ENCODE measurements around the gene SCGB1D4.
"Not testable (repeated sequence)": the region's sequence is repeated elsewhere in the genome, so short reads cannot be mapped to it uniquely, and the experiment has no call there.

The SCGB1D4 gene

DNA sequence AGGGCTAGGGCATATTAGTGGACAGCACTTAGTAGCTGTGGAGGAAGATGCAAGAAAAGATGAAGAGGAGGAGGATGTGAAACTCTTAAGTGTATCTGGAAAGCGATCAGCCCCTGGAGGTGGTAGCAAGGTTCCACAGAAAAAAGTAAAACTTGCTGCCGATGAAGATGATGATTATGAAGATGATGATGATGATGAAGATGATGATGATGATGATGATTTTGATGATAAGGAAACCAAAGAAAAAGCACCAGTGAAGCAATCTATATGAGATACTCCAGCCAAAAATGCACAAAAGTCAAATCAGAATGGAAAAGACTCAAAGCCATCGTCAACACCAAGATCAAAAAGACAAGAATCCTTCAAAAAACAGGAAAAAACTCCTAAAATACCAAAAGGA lies 32.4 kb upstream of the SCGB1D4 start:
- H3K4me1 ChIP-seq (ENCODE audit: control insufficient read depth in 2 of 2, insufficient read depth in 2 of 2, low read length in 2 of 2); H3K9me3 ChIP-seq (ENCODE audit: control insufficient read depth in 2 of 2, low read length in 2 of 2); H3K9ac ChIP-seq (ENCODE audit: low read depth in 1 of 2, low read length in 2 of 2); H3K27ac ChIP-seq (ENCODE audit: low read depth in 2 of 2, low read length in 2 of 2); H3K27me3 ChIP-seq (ENCODE audit: control insufficient read depth in 2 of 2, insufficient read depth in 2 of 2, low read length in 2 of 2); H3K4me3 ChIP-seq (ENCODE audit: low read length in 2 of 2); H3K36me3 ChIP-seq (ENCODE audit: control insufficient read depth in 2 of 2, insufficient read depth in 2 of 2, low read length in 2 of 2): not testable (repeated sequence)

DNA sequence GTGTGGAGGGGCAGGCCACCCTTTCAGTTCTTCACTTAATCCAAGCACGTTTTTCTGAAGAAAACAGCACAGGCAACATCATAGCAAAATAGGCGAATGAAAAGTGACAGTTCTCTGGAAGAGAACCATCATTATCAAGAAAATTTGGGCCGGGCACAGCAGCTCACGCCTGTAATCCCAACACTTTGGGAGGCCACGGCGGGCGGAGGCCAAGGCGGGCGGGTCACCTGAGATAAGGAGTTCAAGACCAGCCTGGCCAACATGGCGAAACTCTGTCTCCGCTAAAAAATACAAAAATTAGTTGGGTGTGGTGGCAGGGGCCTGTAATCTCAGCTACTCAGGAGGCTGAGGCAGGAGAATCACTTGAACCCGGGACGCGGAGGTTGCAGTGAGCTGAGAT lies 28.7 kb upstream of the SCGB1D4 start:
- not testable (repeated sequence) for H3K9ac ChIP-seq (ENCODE audit: low read depth in 1 of 2, low read length in 2 of 2); H3K36me3 ChIP-seq (ENCODE audit: control insufficient read depth in 2 of 2, insufficient read depth in 2 of 2, low read length in 2 of 2); H3K27me3 ChIP-seq (ENCODE audit: control insufficient read depth in 2 of 2, insufficient read depth in 2 of 2, low read length in 2 of 2); H3K4me3 ChIP-seq (ENCODE audit: low read length in 2 of 2); H3K9me3 ChIP-seq (ENCODE audit: control insufficient read depth in 2 of 2, low read length in 2 of 2); H3K4me1 ChIP-seq (ENCODE audit: control insufficient read depth in 2 of 2, insufficient read depth in 2 of 2, low read length in 2 of 2)
- peak overlapping the region in 1 of 2 donors; percentile 47 for H3K27ac ChIP-seq (ENCODE audit: low read depth in 2 of 2, low read length in 2 of 2)

DNA sequence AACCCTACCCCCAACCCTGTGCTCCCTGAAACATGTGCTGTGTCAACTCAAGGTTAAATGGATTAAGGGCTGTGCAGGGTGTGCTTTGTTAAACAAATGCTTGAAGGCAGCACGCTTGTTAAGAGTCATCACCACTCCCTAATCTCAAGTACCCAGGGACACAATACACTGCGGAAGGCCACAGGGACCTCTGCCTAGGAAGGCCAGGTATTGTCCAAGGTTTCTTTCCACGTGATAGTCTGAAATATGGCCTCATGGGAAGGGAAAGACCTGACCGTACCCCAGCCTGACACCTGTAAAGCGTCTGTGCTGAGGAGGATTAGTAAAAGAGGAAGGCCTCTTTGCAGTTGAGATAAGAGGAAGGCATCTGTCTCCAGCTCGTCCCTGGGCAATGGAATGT lies 27.8 kb upstream of the SCGB1D4 start:
- H3K36me3 ChIP-seq (ENCODE audit: control insufficient read depth in 2 of 2, insufficient read depth in 2 of 2, low read length in 2 of 2); H3K9me3 ChIP-seq (ENCODE audit: control insufficient read depth in 2 of 2, low read length in 2 of 2); H3K4me3 ChIP-seq (ENCODE audit: low read length in 2 of 2); H3K4me1 ChIP-seq (ENCODE audit: control insufficient read depth in 2 of 2, insufficient read depth in 2 of 2, low read length in 2 of 2); H3K27me3 ChIP-seq (ENCODE audit: control insufficient read depth in 2 of 2, insufficient read depth in 2 of 2, low read length in 2 of 2); H3K9ac ChIP-seq (ENCODE audit: low read depth in 1 of 2, low read length in 2 of 2): not testable (repeated sequence)
- peak overlapping the region in 1 of 2 donors; percentile 47 for H3K27ac ChIP-seq (ENCODE audit: low read depth in 2 of 2, low read length in 2 of 2)

DNA sequence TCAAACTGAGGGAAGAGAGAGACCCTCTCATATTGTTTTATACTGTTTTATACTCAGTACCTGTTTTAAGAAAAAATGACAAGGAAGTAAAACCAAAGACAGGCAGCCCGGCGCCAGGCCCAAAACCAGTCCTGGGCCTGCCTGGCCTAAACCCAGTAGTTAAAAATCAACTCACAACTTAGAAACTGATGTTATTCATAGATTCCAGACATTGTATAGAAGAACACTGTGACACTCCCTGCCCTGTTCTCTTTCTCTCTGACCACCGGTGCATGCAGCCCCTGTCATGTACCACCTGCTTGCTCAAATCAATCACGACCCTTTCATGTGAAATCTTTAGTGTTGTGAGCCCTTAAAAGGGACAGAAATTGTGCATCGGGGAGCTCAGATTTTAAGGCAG lies 26.9 kb upstream of the SCGB1D4 start:
- H3K36me3 ChIP-seq (ENCODE audit: control insufficient read depth in 2 of 2, insufficient read depth in 2 of 2, low read length in 2 of 2); H3K9me3 ChIP-seq (ENCODE audit: control insufficient read depth in 2 of 2, low read length in 2 of 2); H3K4me1 ChIP-seq (ENCODE audit: control insufficient read depth in 2 of 2, insufficient read depth in 2 of 2, low read length in 2 of 2); H3K27me3 ChIP-seq (ENCODE audit: control insufficient read depth in 2 of 2, insufficient read depth in 2 of 2, low read length in 2 of 2); H3K9ac ChIP-seq (ENCODE audit: low read depth in 1 of 2, low read length in 2 of 2); H3K4me3 ChIP-seq (ENCODE audit: low read length in 2 of 2): not testable (repeated sequence)
- H3K27ac ChIP-seq (ENCODE audit: low read depth in 2 of 2, low read length in 2 of 2) = peak overlapping the region in 1 of 2 donors; percentile 32

DNA sequence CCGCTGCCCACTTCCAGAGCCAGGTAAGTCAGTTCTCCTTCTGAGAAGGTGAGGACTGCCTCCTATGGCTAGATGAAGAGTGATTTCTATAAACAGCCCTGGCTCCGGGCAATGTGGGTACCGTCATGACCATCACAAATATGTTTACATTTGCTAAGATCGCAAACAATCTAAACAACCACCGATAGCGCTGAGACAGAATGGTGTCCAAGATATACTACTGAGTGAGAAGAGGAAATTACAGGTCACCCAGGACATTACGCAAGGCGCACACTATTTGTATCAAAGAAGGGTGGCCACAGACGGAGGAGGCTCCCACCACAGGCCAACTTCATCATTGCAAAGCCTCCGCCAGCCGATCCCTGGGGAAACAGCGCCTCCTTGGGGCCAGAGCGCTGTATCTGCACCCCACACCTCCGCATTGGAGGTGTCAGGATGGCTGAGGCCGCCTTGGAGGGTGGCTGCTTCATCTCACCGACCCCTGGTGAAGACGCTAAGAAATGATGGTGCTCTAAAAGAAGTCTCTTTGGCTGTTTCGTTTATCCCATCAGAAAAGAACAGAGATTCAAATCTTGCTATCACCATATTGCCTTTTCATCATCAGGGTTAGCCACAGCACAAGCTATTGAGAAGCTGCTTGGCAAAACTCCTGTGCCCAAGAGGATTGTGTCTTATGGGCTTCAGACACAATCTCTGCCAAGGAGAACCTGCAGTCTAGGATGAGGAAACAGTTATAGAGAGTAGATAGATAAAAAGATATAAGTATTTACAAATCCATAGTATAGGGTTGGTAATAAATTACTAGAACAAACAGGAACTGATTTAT lies 26.1 kb upstream of the SCGB1D4 start:
- no peak overlapping the region for H3K27ac ChIP-seq (ENCODE audit: low read depth in 2 of 2, low read length in 2 of 2)
- no peaks in the 10 kb centered on the region for H3K36me3 ChIP-seq (ENCODE audit: control insufficient read depth in 2 of 2, insufficient read depth in 2 of 2, low read length in 2 of 2)
- no peak overlapping the region for H3K4me3 ChIP-seq (ENCODE audit: low read length in 2 of 2)
- H3K9me3 ChIP-seq (ENCODE audit: control insufficient read depth in 2 of 2, low read length in 2 of 2) = no peaks in the 10 kb centered on the region
- H3K9ac ChIP-seq (ENCODE audit: low read depth in 1 of 2, low read length in 2 of 2) = no peak overlapping the region
- H3K27me3 ChIP-seq (ENCODE audit: control insufficient read depth in 2 of 2, insufficient read depth in 2 of 2, low read length in 2 of 2) = peaks cover 0 to 5% of the 10 kb centered on the region in 2 donors
- peaks cover 0 to 6% of the 10 kb centered on the region in 2 donors for H3K4me1 ChIP-seq (ENCODE audit: control insufficient read depth in 2 of 2, insufficient read depth in 2 of 2, low read length in 2 of 2)

DNA sequence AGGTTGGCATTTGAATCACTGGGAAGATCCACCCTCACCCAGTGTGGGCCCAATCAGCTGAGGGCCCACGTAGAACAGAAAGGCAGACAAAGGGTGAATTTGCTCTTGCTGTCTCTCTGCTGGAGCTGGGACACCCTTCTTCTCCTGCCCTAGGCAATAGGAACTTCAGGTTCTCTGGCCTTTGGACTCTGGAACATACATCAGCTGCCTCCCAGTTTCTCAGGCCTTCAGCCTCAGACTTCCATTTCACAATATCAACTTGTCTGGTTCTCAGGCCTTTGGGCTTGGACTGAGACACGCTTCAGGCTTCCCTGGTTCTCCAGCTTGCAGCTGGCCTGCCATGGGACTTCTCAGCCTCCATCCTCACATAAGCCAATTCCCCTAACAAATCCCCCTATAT lies 23.6 kb upstream of the SCGB1D4 start:
- Histone ChIP-seq H3K27ac (ENCODE audit: low read depth in 2 of 2, low read length in 2 of 2) (no peak overlapping the region), H3K4me3 (ENCODE audit: low read length in 2 of 2) (no peak overlapping the region), H3K4me1 (ENCODE audit: control insufficient read depth in 2 of 2, insufficient read depth in 2 of 2, low read length in 2 of 2) (peaks cover 0 to 6% of the 10 kb centered on the region in 2 donors), H3K9me3 (ENCODE audit: control insufficient read depth in 2 of 2, low read length in 2 of 2) (no peaks in the 10 kb centered on the region), H3K36me3 (ENCODE audit: control insufficient read depth in 2 of 2, insufficient read depth in 2 of 2, low read length in 2 of 2) (no peaks in the 10 kb centered on the region), H3K9ac (ENCODE audit: low read depth in 1 of 2, low read length in 2 of 2) (no peak overlapping the region), H3K27me3 (ENCODE audit: control insufficient read depth in 2 of 2, insufficient read depth in 2 of 2, low read length in 2 of 2) (peaks cover 0 to 7% of the 10 kb centered on the region in 2 donors)

DNA sequence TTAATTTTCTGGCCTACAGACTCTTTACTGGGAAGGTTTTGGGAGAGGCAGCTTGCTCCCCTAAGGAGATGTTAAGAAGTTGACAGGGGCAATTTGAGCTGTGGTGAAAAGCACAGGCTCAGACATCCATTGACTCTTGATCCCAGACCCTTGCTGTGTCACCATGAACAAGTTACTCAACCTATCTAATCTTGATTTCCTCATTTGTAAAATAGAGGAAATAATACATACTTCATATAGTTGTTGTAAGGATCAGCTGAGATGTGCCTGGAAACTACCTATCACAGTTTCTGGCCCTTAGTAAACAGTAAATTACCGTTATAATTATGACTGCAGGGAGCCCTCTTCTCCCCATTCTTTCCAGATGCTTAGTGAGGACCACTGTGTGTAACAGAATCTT lies 16.6 kb upstream of the SCGB1D4 start:
- Histone ChIP-seq H3K9me3 (ENCODE audit: control insufficient read depth in 2 of 2, low read length in 2 of 2) (no peaks in the 10 kb centered on the region), H3K4me3 (ENCODE audit: low read length in 2 of 2) (no peak overlapping the region), H3K27ac (ENCODE audit: low read depth in 2 of 2, low read length in 2 of 2) (no peak overlapping the region), H3K9ac (ENCODE audit: low read depth in 1 of 2, low read length in 2 of 2) (no peak overlapping the region), H3K27me3 (ENCODE audit: control insufficient read depth in 2 of 2, insufficient read depth in 2 of 2, low read length in 2 of 2) (peaks cover 0 to 4% of the 10 kb centered on the region in 2 donors), H3K36me3 (ENCODE audit: control insufficient read depth in 2 of 2, insufficient read depth in 2 of 2, low read length in 2 of 2) (no peaks in the 10 kb centered on the region), H3K4me1 (ENCODE audit: control insufficient read depth in 2 of 2, insufficient read depth in 2 of 2, low read length in 2 of 2) (no peaks in the 10 kb centered on the region)

DNA sequence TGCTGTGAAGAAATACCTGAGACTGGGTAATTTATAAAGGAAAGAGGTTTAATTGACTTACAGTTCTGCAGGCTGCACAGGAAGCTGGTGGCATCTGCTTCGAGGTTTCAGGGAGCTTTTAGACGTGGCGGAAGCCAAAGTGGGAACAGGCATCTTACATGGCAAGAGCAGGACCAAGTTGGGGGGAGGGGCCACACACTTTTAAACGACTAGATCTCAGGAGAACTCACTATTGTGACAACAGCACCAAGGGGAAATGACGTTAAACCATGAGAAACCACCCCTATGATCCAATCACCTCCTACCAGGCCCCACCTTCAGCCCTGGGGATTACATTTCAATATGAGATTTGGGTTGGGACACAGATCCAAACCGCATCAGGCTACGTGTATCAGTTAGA lies 11.1 kb upstream of the SCGB1D4 start:
- H3K4me3 ChIP-seq (ENCODE audit: low read length in 2 of 2) = no peak overlapping the region
- no peak overlapping the region for H3K9ac ChIP-seq (ENCODE audit: low read depth in 1 of 2, low read length in 2 of 2)
- H3K27me3 ChIP-seq (ENCODE audit: control insufficient read depth in 2 of 2, insufficient read depth in 2 of 2, low read length in 2 of 2) = peaks cover 0 to 2% of the 10 kb centered on the region in 2 donors
- H3K27ac ChIP-seq (ENCODE audit: low read depth in 2 of 2, low read length in 2 of 2) = no peak overlapping the region
- no peaks in the 10 kb centered on the region for H3K9me3 ChIP-seq (ENCODE audit: control insufficient read depth in 2 of 2, low read length in 2 of 2)
- no peaks in the 10 kb centered on the region for H3K4me1 ChIP-seq (ENCODE audit: control insufficient read depth in 2 of 2, insufficient read depth in 2 of 2, low read length in 2 of 2)
- no peaks in the 10 kb centered on the region for H3K36me3 ChIP-seq (ENCODE audit: control insufficient read depth in 2 of 2, insufficient read depth in 2 of 2, low read length in 2 of 2)

DNA sequence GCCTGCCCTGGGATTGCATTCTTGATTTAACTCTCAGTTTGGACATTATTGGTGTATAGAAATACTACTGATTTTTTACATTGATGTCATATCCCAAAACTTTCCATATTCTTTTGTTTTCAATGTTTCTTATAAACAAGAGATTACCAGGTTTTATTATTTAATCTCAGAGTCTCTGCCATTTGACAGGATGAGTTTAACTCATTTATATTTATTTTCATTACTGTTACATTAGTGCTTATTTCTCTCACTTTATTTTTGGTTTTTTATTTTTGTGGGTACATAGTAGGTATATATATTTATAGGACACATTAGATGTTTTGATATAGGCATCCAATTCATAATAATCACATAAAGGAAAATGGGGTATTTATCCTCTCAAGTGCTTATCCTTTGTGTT lies 9.1 kb upstream of the SCGB1D4 start:
- Histone ChIP-seq H3K9me3 (ENCODE audit: control insufficient read depth in 2 of 2, low read length in 2 of 2) (no peaks in the 10 kb centered on the region), H3K4me1 (ENCODE audit: control insufficient read depth in 2 of 2, insufficient read depth in 2 of 2, low read length in 2 of 2) (no peaks in the 10 kb centered on the region), H3K36me3 (ENCODE audit: control insufficient read depth in 2 of 2, insufficient read depth in 2 of 2, low read length in 2 of 2) (no peaks in the 10 kb centered on the region), H3K9ac (ENCODE audit: low read depth in 1 of 2, low read length in 2 of 2) (no peak overlapping the region), H3K4me3 (ENCODE audit: low read length in 2 of 2) (no peak overlapping the region), H3K27me3 (ENCODE audit: control insufficient read depth in 2 of 2, insufficient read depth in 2 of 2, low read length in 2 of 2) (no peaks in the 10 kb centered on the region), H3K27ac (ENCODE audit: low read depth in 2 of 2, low read length in 2 of 2) (no peak overlapping the region)

DNA sequence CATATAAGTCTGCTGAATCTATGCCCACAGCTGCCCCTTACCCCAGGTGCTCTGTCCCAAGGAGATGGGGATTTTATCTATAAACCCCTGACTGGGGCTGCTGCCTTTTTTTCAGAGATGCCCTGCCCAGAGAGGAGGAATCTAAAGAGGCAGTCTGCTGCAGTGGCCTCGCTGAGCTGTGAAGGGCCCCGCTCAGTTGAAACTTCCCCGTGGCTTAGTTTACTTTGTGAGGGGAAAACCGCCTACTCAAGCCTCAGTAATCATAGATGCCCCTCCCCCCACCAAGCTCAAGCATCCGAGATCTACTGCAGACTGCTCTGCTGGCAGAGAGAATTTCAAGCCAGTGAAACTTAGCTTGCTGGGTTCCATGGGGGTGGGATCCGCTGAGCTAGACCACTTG lies 7.4 kb upstream of the SCGB1D4 start:
- H3K9me3 ChIP-seq (ENCODE audit: control insufficient read depth in 2 of 2, low read length in 2 of 2) = no peaks in the 10 kb centered on the region
- H3K4me1 ChIP-seq (ENCODE audit: control insufficient read depth in 2 of 2, insufficient read depth in 2 of 2, low read length in 2 of 2) = no peaks in the 10 kb centered on the region
- H3K27me3 ChIP-seq (ENCODE audit: control insufficient read depth in 2 of 2, insufficient read depth in 2 of 2, low read length in 2 of 2) = no peaks in the 10 kb centered on the region
- H3K36me3 ChIP-seq (ENCODE audit: control insufficient read depth in 2 of 2, insufficient read depth in 2 of 2, low read length in 2 of 2) = no peaks in the 10 kb centered on the region
- no peak overlapping the region for H3K9ac ChIP-seq (ENCODE audit: low read depth in 1 of 2, low read length in 2 of 2)
- no peak overlapping the region for H3K4me3 ChIP-seq (ENCODE audit: low read length in 2 of 2)
- no peak overlapping the region for H3K27ac ChIP-seq (ENCODE audit: low read depth in 2 of 2, low read length in 2 of 2)
